ENCODE results near the gene ELK3. TPM values are rescaled to one million over a fixed set of nuclear protein-coding genes. Genes with fewer than 3 reads are reported as not detected.

The ELK3 gene
- total RNA-seq, 1 experiment from 2014 or later: 9.4 TPM

DNA sequence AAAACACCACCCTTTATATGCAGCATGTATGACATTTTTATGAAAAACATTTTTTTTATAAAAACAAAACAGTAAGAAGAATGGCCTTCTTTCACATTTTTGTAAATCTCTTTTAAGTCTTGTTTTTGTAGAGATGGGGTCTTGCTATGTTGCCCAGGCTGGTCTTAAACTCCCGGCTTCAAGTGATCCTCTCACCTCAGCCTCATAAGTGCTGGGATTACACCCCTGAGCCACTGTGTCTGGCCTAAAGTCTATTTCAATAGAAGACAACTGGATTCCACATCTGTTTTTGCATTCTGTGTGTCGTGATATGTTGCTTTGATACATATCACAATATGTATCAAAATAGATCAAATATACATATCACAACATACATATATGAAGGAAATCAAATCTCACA is 98.9 kb downstream of the ELK3 start:
- Histone ChIP-seq H3K4me1 (ENCODE audit: insufficient read depth, low read length) (peaks cover 2% of the 10 kb centered on the region; the same call in 1 of the 2 replicates), H2AK5ac (ENCODE audit: insufficient read length, low read length) (no peak overlapping the region), H3K9ac (ENCODE audit: extremely low read depth, insufficient read length, low read length) (no peak overlapping the region), H3K79me2 (ENCODE audit: insufficient read depth, low read length) (no peaks in the 10 kb centered on the region), H3K23me2 (ENCODE audit: insufficient read length, low read depth, low read length, poor library complexity, severe bottlenecking) (no peaks in the 10 kb centered on the region), H3K27ac (ENCODE audit: insufficient read length, low read depth, low read length) (no peak overlapping the region), H3K56ac (ENCODE audit: insufficient read length, low read depth, low read length) (no peak overlapping the region), H2BK12ac (ENCODE audit: insufficient read length, low read depth, low read length) (no peak overlapping the region), H3K23ac (ENCODE audit: insufficient read length, low read depth, low read length) (no peak overlapping the region), H2BK20ac (ENCODE audit: low read depth, low read length, poor library complexity, severe bottlenecking) (no peak overlapping the region), H3T11ph (ENCODE audit: low read length) (no peak overlapping the region), H3K4ac (ENCODE audit: low read depth, low read length) (no peak overlapping the region), H3K9me3 (ENCODE audit: control insufficient read depth, low read depth, low read length) (no peaks in the 10 kb centered on the region), H3K18ac (ENCODE audit: insufficient read length, low read depth, low read length) (no peak overlapping the region), H2AFZ (ENCODE audit: low read length) (no peak overlapping the region), H2BK5ac (ENCODE audit: insufficient read length, low read length) (no peak overlapping the region), H2BK120ac (ENCODE audit: low read depth, low read length, poor library complexity, severe bottlenecking) (no peak overlapping the region), H4K91ac (ENCODE audit: insufficient read length, low read depth, low read length) (no peak overlapping the region), H4K20me1 (ENCODE audit: control insufficient read depth, insufficient read depth, insufficient read length) (no peaks in the 10 kb centered on the region), H3K4me2 (ENCODE audit: insufficient read depth, insufficient read length, low read length) (no peak overlapping the region), H4K8ac (replicated peaks; ENCODE audit: insufficient read length, low read depth, low read length) (no peak overlapping the region), H2BK15ac (ENCODE audit: low read depth, low read length) (no peak overlapping the region), H4K5ac (ENCODE audit: insufficient read length, low read depth, low read length) (no peak overlapping the region), H3K27me3 (ENCODE audit: insufficient read depth, low read length) (no peaks in the 10 kb centered on the region), H3K14ac (ENCODE audit: insufficient read depth, low read length) (no peak overlapping the region), H3K79me1 (ENCODE audit: insufficient read depth, low read depth, low read length, poor library complexity, severe bottlenecking) (no peaks in the 10 kb centered on the region)
- H3K4me3 Mint-ChIP-seq: no peak overlapping the region
- H3K27ac Mint-ChIP-seq: peak overlapping the region in 1 of 3 experiments; percentile 44; a peak in 1 of 7 replicates
- peaks cover 9 to 12% of the 10 kb centered on the region in 2 experiments for H3K4me1 Mint-ChIP-seq
- H3K27me3 Mint-ChIP-seq (ENCODE audit: low read depth): no peaks in the 10 kb centered on the region
- WGBS (ENCODE audit: extremely low coverage, insufficient read length, low lambda C conversion rate): no CpG with 5 or more reads among the region's 2 CpGs
- TF ChIP-seq CTCF (conservative IDR thresholded peaks at IDR 0.05): no peak
- H3K9me3 Mint-ChIP-seq: no peaks in the 10 kb centered on the region
- H3K36me3 Mint-ChIP-seq (ENCODE audit: insufficient read depth in 1 of 3, low read depth in 3 of 3): peaks cover 8 to 27% (median 13%) of the 10 kb centered on the region in 3 experiments; a peak in 6 of 7 replicates
- DNase-seq: no peak

All from H9 (cell line).